Cardiac muscle cell (in vitro differentiated cells and primary cell): ENCODE results near the gene DHX9. TPM values are rescaled to one million over a fixed set of nuclear protein-coding genes. Genes with fewer than 3 reads are reported as not detected.

ENCODE experiments used
- DNase-seq, 2 donors: peaks; one replicate each; pipeline versions ENCODE4 v3.0.0 to v3.0.0-alpha.2; 2010 to 2017; ENCODE audit warnings: low read depth in 1 of 2, low spot score in 1 of 2
- H3K27ac ChIP-seq: fragments of 200-600 bp; sonication (generic); 2 replicates; pipeline ENCODE4 v1.5.1; 2016
- H3K27me3 ChIP-seq: fragments of 200-600 bp; sonication (generic); 2 replicates; pipeline ENCODE4 v1.6.0; 2016; ENCODE audit warnings: control low read depth
- H3K36me3 ChIP-seq: fragments of 200-600 bp; sonication (generic); 2 replicates; pipeline ENCODE4 v1.5.1; 2016; ENCODE audit warnings: control low read depth
- H3K4me1 ChIP-seq: fragments of 200-600 bp; sonication (generic); 2 replicates; pipeline ENCODE4 v1.8.1; 2017; ENCODE audit warnings: low read depth, mild to moderate bottlenecking, mixed run types
- H3K4me3 ChIP-seq: fragments of 200-600 bp; sonication (generic); 2 replicates; pipeline ENCODE4 v1.5.1; 2016; ENCODE audit warnings: mild to moderate bottlenecking
- H3K9me3 ChIP-seq: fragments of 200-600 bp; sonication (generic); 2 replicates; pipeline ENCODE4 v1.5.1; 2017; ENCODE audit warnings: low read depth, mild to moderate bottlenecking, control low read depth
- CTCF ChIP-seq: IDR thresholded peaks from 2 replicates; pipeline ENCODE4 v1.5.1; 2012; ENCODE audit warnings: low read depth, mild to moderate bottlenecking, low read length
- polyA plus RNA-seq: library from polyadenylated mRNA; unstranded; fragments of >200 nt; fragmentation: Nextera tagmentation; extraction: Ambion mirVana; gene quantifications from 2 replicates; pipeline ENCODE4 v1.2.1, GENCODE V29; 2016
- total RNA-seq: library from RNA; depleted of rRNA; stranded (reverse); fragments of >200 nt; gene quantifications from 2 replicates; pipeline ENCODE4 v1.2.3, GENCODE V29; 2016

Gene DHX9
- total and polyA plus RNA-seq, 2 experiments from 2014 or later: 123 to 168 TPM

DNA sequence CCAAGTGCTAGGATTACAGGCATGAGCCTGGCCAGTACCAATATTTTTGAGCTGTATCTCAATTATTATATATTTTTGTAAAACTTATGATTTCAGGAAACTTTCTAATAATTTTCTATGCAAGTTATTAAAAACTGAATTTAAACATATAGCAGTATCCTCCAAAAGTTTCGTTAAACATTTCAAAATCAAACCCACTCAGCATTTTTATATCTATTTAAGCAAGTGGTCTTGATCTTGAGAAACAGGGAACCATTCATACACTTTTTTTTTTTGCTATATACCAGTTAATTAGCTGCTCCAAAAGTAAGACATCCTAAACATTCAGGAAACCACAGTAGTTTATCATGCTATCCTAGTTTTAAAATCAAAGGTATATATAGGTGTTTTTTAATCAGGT lies 91.8 kb downstream of the DHX9 start:
- no peak for TF ChIP-seq CTCF
- Histone ChIP-seq H3K4me3 (no peak overlapping the region), H3K4me1 (no peaks in the 10 kb centered on the region), H3K27ac (no peak overlapping the region), H3K27me3 (no peaks in the 10 kb centered on the region), H3K9me3 (no peaks in the 10 kb centered on the region), H3K36me3 (no peaks in the 10 kb centered on the region)
- no peak for DNase-seq

GRCh38 chr1:182935716-182936115 lies 96.6 kb downstream of the DHX9 start:
- no peak overlapping the region for H3K27ac ChIP-seq
- H3K27me3 ChIP-seq: no peaks in the 10 kb centered on the region
- no peaks in the 10 kb centered on the region for H3K4me1 ChIP-seq
- TF ChIP-seq CTCF: no peak
- DNase-seq: no peak
- no peaks in the 10 kb centered on the region for H3K9me3 ChIP-seq
- no peaks in the 10 kb centered on the region for H3K36me3 ChIP-seq
- H3K4me3 ChIP-seq: no peak overlapping the region

Other genes starting within 250 kb of the DHX9 start
- gene RGS16, start 235.0 kb upstream of the DHX9 start, total RNA-seq: 1.3 and 1.9 TPM in 2 replicates
- 0.93 and 2.0 TPM in 2 replicates for gene RGS16, start 235.0 kb upstream of the DHX9 start, polyA plus RNA-seq
- gene RGS8, start 154.8 kb upstream of the DHX9 start, total RNA-seq: 0.32 and 2.2 TPM in 2 replicates
- 0.14 TPM in 1 of 2 replicates, not detected in the other for gene RGS8, start 154.8 kb upstream of the DHX9 start, polyA plus RNA-seq
- gene NPL, start 49.6 kb upstream of the DHX9 start, total RNA-seq: 0.66 and 1.5 TPM in 2 replicates
- gene NPL, start 49.6 kb upstream of the DHX9 start, polyA plus RNA-seq: 1.9 and 3.4 TPM in 2 replicates
- gene SHCBP1L, start 113.8 kb downstream of the DHX9 start, total RNA-seq: not detected in 2 replicates
- gene SHCBP1L, start 113.8 kb downstream of the DHX9 start, polyA plus RNA-seq: not detected in 2 replicates
- 201 and 329 TPM in 2 replicates for gene LAMC1, start 184.1 kb downstream of the DHX9 start, total RNA-seq
- 66.4 and 97.5 TPM in 2 replicates for gene LAMC1, start 184.1 kb downstream of the DHX9 start, polyA plus RNA-seq